Kidney tubule cell (primary cell): ENCODE data around the gene UTP18.

Experiments used
- DNase-seq: peaks from one replicate; pipeline ENCODE4 v3.0.0-alpha.2; 2018; ENCODE audit warnings: low spot score

The UTP18 gene

DNA sequence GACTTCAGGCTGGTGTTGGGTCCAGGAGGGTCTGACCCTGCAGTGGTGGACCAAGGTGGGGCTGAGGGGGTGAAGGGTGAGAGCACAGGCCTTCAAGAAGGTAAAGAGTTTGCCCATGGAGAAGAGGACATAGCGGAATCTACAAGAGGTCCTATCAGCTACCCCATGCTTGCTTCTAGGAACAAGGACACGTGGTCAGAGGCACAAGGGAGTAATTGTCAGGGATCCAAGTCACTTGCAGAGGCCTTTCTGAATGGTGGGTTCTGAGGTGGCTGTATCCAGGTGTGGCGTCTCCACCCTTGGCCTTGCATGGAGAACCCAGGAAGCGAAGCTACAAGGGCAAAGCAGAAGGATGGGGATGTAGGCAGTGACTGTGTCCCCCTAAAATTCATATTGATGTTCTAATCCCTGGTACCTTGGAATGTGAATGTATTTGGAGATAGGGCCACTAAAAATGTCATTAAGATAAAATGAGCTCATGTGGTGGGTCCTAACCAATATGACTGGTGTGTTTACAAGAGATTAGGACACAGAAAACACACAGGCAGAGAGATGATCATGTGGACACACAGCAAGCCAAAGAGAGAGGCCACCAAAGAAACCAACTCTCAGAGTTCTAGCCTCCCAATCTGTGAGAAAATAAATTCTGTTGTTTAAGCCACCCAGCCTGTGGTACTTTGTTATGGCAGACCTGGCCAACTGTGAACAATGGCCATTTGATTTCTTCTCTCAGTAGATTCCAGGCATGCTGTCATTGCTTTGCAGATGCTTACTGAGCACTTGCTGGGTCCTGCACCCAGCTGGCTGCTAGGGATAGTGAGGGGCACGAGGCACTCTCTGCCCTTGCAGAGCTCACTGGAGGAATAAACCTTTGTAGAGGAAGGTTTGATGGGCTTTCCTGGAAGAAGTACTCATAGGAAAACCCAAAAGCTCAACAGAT lies 75.8 kb downstream of the UTP18 start:
- DNase-seq = no peak

DNA sequence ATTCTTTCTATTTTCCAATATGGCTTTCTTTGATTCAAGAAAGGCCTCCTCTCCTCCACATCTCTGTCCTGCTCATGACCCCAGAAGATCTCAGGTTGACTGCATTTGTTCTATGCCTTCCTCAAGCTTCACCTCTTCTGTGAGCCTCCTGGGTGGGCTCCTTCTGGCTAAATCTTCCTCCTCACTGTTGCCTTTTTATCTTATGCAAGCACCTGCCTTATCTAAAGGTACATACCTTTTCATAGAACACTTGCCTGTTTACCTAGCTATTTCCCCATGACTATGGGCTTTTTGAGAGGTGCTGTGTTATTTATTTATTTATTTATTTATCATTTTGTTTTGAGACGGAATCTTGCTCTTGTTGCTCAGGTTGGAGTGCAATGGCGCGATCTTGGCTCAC lies 81.1 kb downstream of the UTP18 start:
- DNase-seq = no peak

GRCh38 chr17:51342257-51342656 lies 81.9 kb downstream of the UTP18 start:
- DNase-seq = no peak

- DNase-seq = no peak
Measured at GRCh38 chr17:51344532-51344931, 84.2 kb downstream of the UTP18 start.

GRCh38 chr17:51346218-51346982 lies 86.1 kb downstream of the UTP18 start:
- no peak for DNase-seq
